ENCODE measurements around the gene ZCCHC9.

- TF ChIP-seq IRF3 (IDR thresholded peaks at IDR 0.05; ENCODE audit: low read depth, low read length) (no peak), MEF2A (IDR thresholded peaks at IDR 0.05; ENCODE audit: borderline replicate concordance, low read depth) (no peak), EZH2phosphoT487 (IDR thresholded peaks at IDR 0.05; ENCODE audit: borderline replicate concordance, low read depth) (no peak), TEAD4 (IDR thresholded peaks at IDR 0.05; ENCODE audit: borderline replicate concordance, insufficient read depth) (no peak), ELF1 (IDR thresholded peaks at IDR 0.05) (no peak)
- TF ChIP-seq, protein P1, sequence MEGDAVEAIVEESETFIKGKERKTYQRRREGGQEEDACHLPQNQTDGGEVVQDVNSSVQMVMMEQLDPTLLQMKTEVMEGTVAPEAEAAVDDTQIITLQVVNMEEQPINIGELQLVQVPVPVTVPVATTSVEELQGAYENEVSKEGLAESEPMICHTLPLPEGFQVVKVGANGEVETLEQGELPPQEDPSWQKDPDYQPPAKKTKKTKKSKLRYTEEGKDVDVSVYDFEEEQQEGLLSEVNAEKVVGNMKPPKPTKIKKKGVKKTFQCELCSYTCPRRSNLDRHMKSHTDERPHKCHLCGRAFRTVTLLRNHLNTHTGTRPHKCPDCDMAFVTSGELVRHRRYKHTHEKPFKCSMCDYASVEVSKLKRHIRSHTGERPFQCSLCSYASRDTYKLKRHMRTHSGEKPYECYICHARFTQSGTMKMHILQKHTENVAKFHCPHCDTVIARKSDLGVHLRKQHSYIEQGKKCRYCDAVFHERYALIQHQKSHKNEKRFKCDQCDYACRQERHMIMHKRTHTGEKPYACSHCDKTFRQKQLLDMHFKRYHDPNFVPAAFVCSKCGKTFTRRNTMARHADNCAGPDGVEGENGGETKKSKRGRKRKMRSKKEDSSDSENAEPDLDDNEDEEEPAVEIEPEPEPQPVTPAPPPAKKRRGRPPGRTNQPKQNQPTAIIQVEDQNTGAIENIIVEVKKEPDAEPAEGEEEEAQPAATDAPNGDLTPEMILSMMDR (IDR thresholded peaks at IDR 0.05): no peak
Measured at GRCh38 chr5:81337803-81338202, 36.4 kb downstream of the ZCCHC9 start.
